ENCODE results near the gene GNAL.

Gene GNAL

GRCh38 chr18:11859903-11860407 lies 170.9 kb downstream of the GNAL start:
- no peak overlapping the region for H3K4me3 ChIP-seq (ENCODE audit: insufficient read depth in 1 of 2, low read depth in 1 of 2, low read length in 2 of 2)
- DNase-seq, result peak; percentile 73
- no peak overlapping the region for H3K9ac ChIP-seq (ENCODE audit: low read length)
- no peak overlapping the region for H2BK120ac ChIP-seq (ENCODE audit: low read depth, low read length)
- no peak overlapping the region for H4K91ac ChIP-seq (ENCODE audit: low read length)
- H2BK12ac ChIP-seq (ENCODE audit: low read length in 2 of 2), result no peak overlapping the region
- peak overlapping the region in 1 of 2 experiments; percentile 49 for H3K14ac ChIP-seq (ENCODE audit: low read length in 2 of 2)
- H4K8ac ChIP-seq (ENCODE audit: low read length), result no peak overlapping the region
- peaks cover 4% of the 10 kb centered on the region for H3K79me1 ChIP-seq (replicated peaks; ENCODE audit: low read length, poor library complexity, severe bottlenecking)
- no peaks in the 10 kb centered on the region for H3K36me3 ChIP-seq (ENCODE audit: control insufficient read depth in 1 of 2, insufficient read depth in 2 of 2, low read depth in 1 of 2, low read length in 2 of 2)
- no peak overlapping the region for H3K23ac ChIP-seq (ENCODE audit: low read length in 2 of 2)
- peak overlapping the region in 1 of 2 experiments; percentile 3 for H3K4ac ChIP-seq (ENCODE audit: low read depth in 1 of 2, low read length in 2 of 2)
- no peak overlapping the region for H2BK15ac ChIP-seq (ENCODE audit: low read depth, poor library complexity, severe bottlenecking)
- peaks cover 20% of the 10 kb centered on the region for H3K4me1 ChIP-seq (ENCODE audit: control insufficient read depth, insufficient read depth, low read depth, low read length)
- no peak overlapping the region for H2AFZ ChIP-seq (ENCODE audit: low read depth, low read length)
- peak overlapping the region in 1 of 2 experiments; percentile 14 for H3K18ac ChIP-seq (ENCODE audit: low read depth in 1 of 2, low read length in 2 of 2)
- no peak overlapping the region for H3K4me2 ChIP-seq (ENCODE audit: low read length, poor library complexity, severe bottlenecking)
- 45% methylated on average over 4 of the region's 4 CpGs for WGBS
- H2BK5ac ChIP-seq (ENCODE audit: low read depth, low read length, poor library complexity, severe bottlenecking), result no peak overlapping the region
- peak overlapping the region; percentile 22 for H3K27ac ChIP-seq (ENCODE audit: low read length, poor library complexity, severe bottlenecking)
- peak overlapping the region; percentile 44 for H2AK5ac ChIP-seq (ENCODE audit: low read length, severe bottlenecking)
- no peaks in the 10 kb centered on the region for H3K27me3 ChIP-seq (ENCODE audit: control insufficient read depth in 1 of 2, insufficient read depth in 1 of 2, low read length in 2 of 2)
- no peaks in the 10 kb centered on the region for H3K9me3 ChIP-seq (ENCODE audit: control insufficient read depth, low read length)

- no peak overlapping the region for H2BK120ac ChIP-seq (ENCODE audit: low read depth, low read length)
- H3K79me1 ChIP-seq (replicated peaks; ENCODE audit: low read length, poor library complexity, severe bottlenecking), result peaks cover 4% of the 10 kb centered on the region
- no peak overlapping the region for H3K4me3 ChIP-seq (ENCODE audit: insufficient read depth in 1 of 2, low read depth in 1 of 2, low read length in 2 of 2)
- no peak overlapping the region for H2AFZ ChIP-seq (ENCODE audit: low read depth, low read length)
- H3K14ac ChIP-seq (ENCODE audit: low read length in 2 of 2), result no peak overlapping the region
- no peak overlapping the region for H3K4me2 ChIP-seq (ENCODE audit: low read length, poor library complexity, severe bottlenecking)
- H3K27ac ChIP-seq (ENCODE audit: low read length, poor library complexity, severe bottlenecking), result no peak overlapping the region
- no peak overlapping the region for H4K91ac ChIP-seq (ENCODE audit: low read length)
- 90% methylated on average over 17 of the region's 17 CpGs for WGBS
- H2BK5ac ChIP-seq (ENCODE audit: low read depth, low read length, poor library complexity, severe bottlenecking), result no peak overlapping the region
- peak overlapping the region; percentile 28 for H2AK5ac ChIP-seq (ENCODE audit: low read length, severe bottlenecking)
- H2BK15ac ChIP-seq (ENCODE audit: low read depth, poor library complexity, severe bottlenecking), result no peak overlapping the region
- no peaks in the 10 kb centered on the region for H3K9me3 ChIP-seq (ENCODE audit: control insufficient read depth, low read length)
- DNase-seq, result no peak
- H2BK12ac ChIP-seq (ENCODE audit: low read length in 2 of 2), result peak overlapping the region in 1 of 2 experiments; percentile 57
- H3K23ac ChIP-seq (ENCODE audit: low read length in 2 of 2), result peak overlapping the region in 1 of 2 experiments; percentile 51
- no peaks in the 10 kb centered on the region for H3K36me3 ChIP-seq (ENCODE audit: control insufficient read depth in 1 of 2, insufficient read depth in 2 of 2, low read depth in 1 of 2, low read length in 2 of 2)
- peaks cover 20% of the 10 kb centered on the region for H3K4me1 ChIP-seq (ENCODE audit: control insufficient read depth, insufficient read depth, low read depth, low read length)
- no peak overlapping the region for H3K9ac ChIP-seq (ENCODE audit: low read length)
- no peaks in the 10 kb centered on the region for H3K27me3 ChIP-seq (ENCODE audit: control insufficient read depth in 1 of 2, insufficient read depth in 1 of 2, low read length in 2 of 2)
- peak overlapping the region in 1 of 2 experiments; percentile 50 for H3K18ac ChIP-seq (ENCODE audit: low read depth in 1 of 2, low read length in 2 of 2)
- H4K8ac ChIP-seq (ENCODE audit: low read length), result no peak overlapping the region
- H3K4ac ChIP-seq (ENCODE audit: low read depth in 1 of 2, low read length in 2 of 2), result no peak overlapping the region
Observed at GRCh38 chr18:11860594-11861450, 171.8 kb downstream of the GNAL start.

- Histone ChIP-seq H2BK5ac (ENCODE audit: low read depth, low read length, poor library complexity, severe bottlenecking) (no peak overlapping the region), H4K8ac (ENCODE audit: low read length) (no peak overlapping the region), H3K36me3 (ENCODE audit: control insufficient read depth in 1 of 2, insufficient read depth in 2 of 2, low read depth in 1 of 2, low read length in 2 of 2) (no peaks in the 10 kb centered on the region), H3K14ac (ENCODE audit: low read length in 2 of 2) (no peak overlapping the region), H2BK12ac (ENCODE audit: low read length in 2 of 2) (peak overlapping the region in 1 of 2 experiments; percentile 57), H3K4me3 (ENCODE audit: insufficient read depth in 1 of 2, low read depth in 1 of 2, low read length in 2 of 2) (no peak overlapping the region), H3K27ac (ENCODE audit: low read length, poor library complexity, severe bottlenecking) (no peak overlapping the region), H3K4me2 (ENCODE audit: low read length, poor library complexity, severe bottlenecking) (no peak overlapping the region), H3K18ac (ENCODE audit: low read depth in 1 of 2, low read length in 2 of 2) (peak overlapping the region in 1 of 2 experiments; percentile 6), H3K4ac (ENCODE audit: low read depth in 1 of 2, low read length in 2 of 2) (no peak overlapping the region), H3K27me3 (ENCODE audit: control insufficient read depth in 1 of 2, insufficient read depth in 1 of 2, low read length in 2 of 2) (no peaks in the 10 kb centered on the region), H2AK5ac (ENCODE audit: low read length, severe bottlenecking) (no peak overlapping the region), H3K9me3 (ENCODE audit: control insufficient read depth, low read length) (no peaks in the 10 kb centered on the region), H3K4me1 (ENCODE audit: control insufficient read depth, insufficient read depth, low read depth, low read length) (peaks cover 14% of the 10 kb centered on the region), H3K23ac (ENCODE audit: low read length in 2 of 2) (no peak overlapping the region), H2AFZ (ENCODE audit: low read depth, low read length) (no peak overlapping the region), H3K79me1 (replicated peaks; ENCODE audit: low read length, poor library complexity, severe bottlenecking) (no peaks in the 10 kb centered on the region), H2BK15ac (ENCODE audit: low read depth, poor library complexity, severe bottlenecking) (no peak overlapping the region), H4K91ac (ENCODE audit: low read length) (peak overlapping the region; percentile 14), H3K9ac (ENCODE audit: low read length) (no peak overlapping the region), H2BK120ac (ENCODE audit: low read depth, low read length) (no peak overlapping the region)
- 91% methylated on average over 17 of the region's 20 CpGs for WGBS
- peak; percentile 41 for DNase-seq
Observed at GRCh38 chr18:11861583-11862288, 172.7 kb downstream of the GNAL start.

Measured in mesenchymal stem cell (in vitro differentiated cells and primary cell).